K562 (cell line): Measurements from ENCODE around the gene PRRG1. TPM values are rescaled to one million over a fixed set of nuclear protein-coding genes. Genes with fewer than 3 reads are reported as not detected.

Source experiments
- ATAC-seq: fragments of 200-7000 bp; cut with Tn5 transposase; 3 replicates; pipeline ENCODE4 v1.9.1; 2020; ENCODE audit warnings: moderate library complexity
- BruUV-seq: library from RNA; stranded (reverse); fragments of 400-500 nt; replicated peaks from 2 replicates; lab custom pipeline; 2021; lab: Mats Ljungman, UMichigan
- CTCF ChIA-PET: fragments of 300-600 bp; formaldehyde crosslinking; extraction: SDS; loops from one replicate; lab custom pipeline; 2021; ENCODE audit warnings: low intra/inter-chr PET ratio; lab: Yijun Ruan, JAX
- POLR2A ChIA-PET: fragments of 300-600, 350-650 bp; sonication (Branson Sonifier 250); formaldehyde crosslinking; extraction: SDS; loops from one replicate; lab custom pipeline; 2021; ENCODE audit warnings: antibody characterized with exemption, inconsistent platforms; lab: Yijun Ruan, JAX
- DNase-seq, 4 experiments: peaks; one replicate each; pipeline versions ENCODE4 v3.0.0 to v3.0.0-alpha.2; 2011 to 2018; ENCODE audit warnings: low spot score in 3 of 4, mixed read lengths in 3 of 4; ENCODE audit errors: extremely low read depth in 1 of 4
- FAIRE-seq: peaks from 2 replicates; lab custom pipeline; 2011; peaks lifted over from hg19 to GRCh38; lab: Jason Lieb, UNC
- H2AFZ ChIP-seq: 2 replicates; pipeline ENCODE4 v1.6.0; 2011; ENCODE audit warnings: low read depth, low read length, control low read depth, inconsistent platforms
- H3K27ac ChIP-seq: fragments of 200-600 bp; 3 replicates; pipeline ENCODE4 v1.8.0; 2011; ENCODE audit warnings: low read depth, mild to moderate bottlenecking, control low read depth, inconsistent platforms, low read length, moderate library complexity, mixed read lengths; ENCODE audit errors: extremely low read depth
- H3K27me3 ChIP-seq, 2 experiments: fragments of 300-600 bp in 1 of 2; 2 replicates in 1 of 2; 3 replicates in 1 of 2; pipeline versions ENCODE4 v1.6.0 to v1.8.0; 2011; ENCODE audit warnings: inconsistent platforms in 2 of 2, low read length in 2 of 2, mild to moderate bottlenecking in 1 of 2, mixed read lengths in 1 of 2, moderate library complexity in 1 of 2; ENCODE audit not compliant: control insufficient read depth in 2 of 2, insufficient read depth in 2 of 2
- H3K36me3 ChIP-seq: fragments of 300-600 bp; 3 replicates; pipeline ENCODE4 v1.8.0; 2011; ENCODE audit warnings: mild to moderate bottlenecking, low read length, inconsistent platforms; ENCODE audit not compliant: control insufficient read depth, insufficient read depth
- H3K4me1 ChIP-seq, 2 experiments: fragments of 200-600 bp in 1 of 2; replicated peaks in 1 of 2; 2 replicates in 1 of 2; 3 replicates in 1 of 2; pipeline versions ENCODE4 v1.5.1 to v1.8.0; 2011; ENCODE audit warnings: inconsistent platforms in 2 of 2, low read length in 2 of 2, mild to moderate bottlenecking in 1 of 2, mixed read lengths in 1 of 2, moderate library complexity in 1 of 2; ENCODE audit not compliant: control insufficient read depth in 2 of 2, insufficient read depth in 2 of 2
- H3K4me2 ChIP-seq: 2 replicates; pipeline ENCODE4 v1.6.1; 2011; ENCODE audit warnings: low read length, control low read depth, inconsistent platforms, mixed read lengths; ENCODE audit not compliant: insufficient read depth
- H3K4me3 ChIP-seq: fragments of 200-600 bp; sonication (generic), shearing (Covaris generic); 2 replicates; pipeline ENCODE4 v1.5.1; 2016; ENCODE audit warnings: control low read depth, inconsistent platforms
- H3K79me2 ChIP-seq: fragments of 200-600 bp; 3 replicates; pipeline ENCODE4 v1.8.0; 2011; ENCODE audit warnings: low read length, inconsistent platforms; ENCODE audit not compliant: control insufficient read depth, insufficient read depth
- H3K9ac ChIP-seq, 2 experiments: 2 replicates each; pipeline versions ENCODE4 v1.6.0 to v1.6.1; 2011; ENCODE audit warnings: low read depth in 2 of 2, low read length in 2 of 2, control low read depth in 1 of 2, inconsistent platforms in 1 of 2, mild to moderate bottlenecking in 1 of 2, mixed read lengths in 1 of 2; ENCODE audit not compliant: insufficient read depth in 1 of 2
- H3K9me1 ChIP-seq: one replicate; pipeline ENCODE4 v1.6.0; 2011; ENCODE audit warnings: inconsistent platforms, mild to moderate bottlenecking, low read length, moderate library complexity; ENCODE audit not compliant: control insufficient read depth, insufficient read depth
- H3K9me3 ChIP-seq: replicated peaks from 2 replicates; pipeline ENCODE4 v1.5.1; 2011; ENCODE audit warnings: low read depth, low read length, inconsistent platforms; ENCODE audit not compliant: control insufficient read depth, insufficient read depth
- H4K20me1 ChIP-seq: replicated peaks from 2 replicates; pipeline ENCODE4 v1.6.1; 2011; ENCODE audit warnings: low read length, inconsistent platforms, mixed read lengths; ENCODE audit not compliant: control insufficient read depth, insufficient read depth
- CHD4 ChIP-seq: fragments of 200-600 bp; sonication (generic); IDR thresholded peaks from 3 replicates; pipeline ENCODE4 v1.6.1; 2012; ENCODE audit warnings: low read depth, mild to moderate bottlenecking, mixed read lengths, low read length, inconsistent platforms; ENCODE audit not compliant: insufficient read depth, insufficient replicate concordance, poor library complexity, severe bottlenecking
- CREB1 ChIP-seq, 2 experiments: sonication (generic) in 1 of 2; formaldehyde crosslinking in 1 of 2; IDR thresholded peaks; 2 replicates each; pipeline versions ENCODE4 v1.6.1 to v1.8.0; 2012 to 2022; ENCODE audit warnings: inconsistent platforms in 1 of 2, mild to moderate bottlenecking in 1 of 2, missing genetic modification reagents in 1 of 2, moderate library complexity in 1 of 2
- GTF2F1 ChIP-seq: IDR thresholded peaks from 2 replicates; pipeline ENCODE4 v1.6.1; 2011; ENCODE audit warnings: low read depth, low read length, improper control_type of control experiment
- KAT7 ChIP-seq: sonication (generic); formaldehyde crosslinking; IDR thresholded peaks from 2 replicates; pipeline ENCODE4 v1.8.0; 2022; ENCODE audit warnings: missing genetic modification reagents, mild to moderate bottlenecking, borderline replicate concordance
- RAD21 ChIP-seq, 2 experiments: fragments of 250-450 bp in 1 of 2; fragments of 450-650 bp in 1 of 2; sonication (Bioruptor Pico) in 1 of 2; formaldehyde crosslinking in 1 of 2; IDR thresholded peaks in 1 of 2; conservative IDR thresholded peaks in 1 of 2; 2 replicates each; pipeline versions ENCODE4 v1.4.0 to v1.8.0; 2020 to 2022; ENCODE audit warnings: mild to moderate bottlenecking in 2 of 2, moderate library complexity in 1 of 2
- SMC3 ChIP-seq: conservative IDR thresholded peaks from 2 replicates; pipeline ENCODE4 v1.6.1; 2011; ENCODE audit warnings: low read depth, low read length, improper control_type of control experiment; ENCODE audit not compliant: insufficient read depth
- TBL1XR1 ChIP-seq, 2 experiments: IDR thresholded peaks; 2 replicates each; pipeline ENCODE4 v1.6.1; 2012; ENCODE audit warnings: improper control_type of control experiment in 2 of 2, low read length in 2 of 2, mild to moderate bottlenecking in 1 of 2
- TRIM28 ChIP-seq: fragments of 450-650 bp; IDR thresholded peaks from 2 replicates; pipeline ENCODE4 v1.6.1; 2017
- ZNF232 ChIP-seq: sonication (generic); formaldehyde crosslinking; IDR thresholded peaks from 2 replicates; pipeline ENCODE4 v1.8.0; 2022; ENCODE audit warnings: mild to moderate bottlenecking, missing genetic modification reagents
- WGBS: fragments of 100-300 bp; shearing (Covaris generic); methylation state at CpG from one replicate; pipeline ENCODE4 v1.1.6; 2016; ENCODE audit warnings: low coverage, mixed read lengths; ENCODE audit not compliant: insufficient coverage; ENCODE audit errors: missing lambda C conversion rate; 5-methylcytosine and 5-hydroxymethylcytosine counted together
- in situ Hi-C: fragments of 300-500 bp; cut with MboI; formaldehyde crosslinking; loops from 4 replicates; pipeline ENCODE4 v1.15.0; 2018; ENCODE audit warnings: inconsistent platforms, mixed read lengths
- intact Hi-C: fragments of 100-400 bp; cut with micrococcal nuclease; formaldehyde crosslinking; loops from 2 replicates; pipeline ENCODE4 v1.14.2; 2022
- polyA plus RNA-seq, 8 experiments: library from polyadenylated mRNA; depleted of rRNA in 4 of 8; stranded (reverse) in 5 of 8; unstranded in 3 of 8; fragments of >200 nt; fragmentation: Nextera tagmentation in 2 of 8; fragmentation: Illumina TruSeq in 1 of 8; extraction: Ambion mirVana in 2 of 8; extraction: Trizol in 1 of 8; gene quantifications; 2 replicates each; pipeline versions ENCODE4 v1.2.1 to v1.2.3, GENCODE V29; 2011 to 2014; ENCODE audit warnings: inconsistent platforms in 1 of 8, missing spikeins in 1 of 8
- total RNA-seq, 7 experiments: library from RNA; depleted of rRNA in 6 of 7; stranded (reverse); fragments of >200 nt in 6 of 7; fragmentation: Illumina TruSeq in 2 of 7; extraction: Trizol in 2 of 7; gene quantifications; 2 replicates each; pipeline versions ENCODE4 v1.2.1 to v1.2.3, GENCODE V29; 2011 to 2021; ENCODE audit warnings: low replicate concordance in 1 of 7
- TF ChIP-seq, protein P1 (sequence below), 2 experiments: fragments of 150-350 bp in 1 of 2; IDR thresholded peaks; 2 replicates each; pipeline ENCODE4 v1.6.1; 2012 to 2016; ENCODE audit warnings: low read depth in 2 of 2, low read length in 2 of 2, mild to moderate bottlenecking in 1 of 2, moderate library complexity in 1 of 2
- TF ChIP-seq, protein P2 (sequence below): sonication (generic); formaldehyde crosslinking; IDR thresholded peaks from 2 replicates; pipeline ENCODE4 v1.8.1; 2023; ENCODE audit warnings: mild to moderate bottlenecking, missing genetic modification reagents

PRRG1 gene
- total and polyA plus RNA-seq, 9 of the 15 experiments (the other 6 are each of a cell fraction or from before 2014, with no cell fraction given): 1.7 to 11.8 (median 4.2) TPM

DNA sequence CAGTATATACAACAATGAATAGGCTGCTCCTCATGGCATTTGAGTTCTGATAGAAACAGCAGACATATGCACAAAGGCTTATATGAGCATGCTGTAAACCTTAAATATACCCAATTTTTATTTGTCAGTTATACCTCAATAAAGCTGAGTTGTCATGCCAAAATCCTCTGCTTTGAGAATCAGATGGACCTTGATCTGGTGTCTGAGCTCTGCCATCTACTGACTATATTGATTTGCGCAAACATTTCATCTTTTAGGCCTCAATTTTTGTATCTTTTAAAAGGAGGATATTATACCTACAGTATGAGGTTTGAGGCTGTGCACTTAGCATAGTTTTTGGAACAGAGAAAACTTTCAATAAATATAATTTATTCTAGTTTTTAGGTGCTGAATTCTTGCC is 85.2 kb downstream of the PRRG1 start:
- Histone ChIP-seq H3K4me3 (no peak overlapping the region), H3K9me3 (no peaks in the 10 kb centered on the region), H2AFZ (no peak overlapping the region), H3K27ac (no peak overlapping the region), H3K9me1 (no peaks in the 10 kb centered on the region), H3K4me1 (no peaks in the 10 kb centered on the region), H3K36me3 (no peaks in the 10 kb centered on the region), H3K4me2 (no peak overlapping the region), H3K9ac (no peak overlapping the region), H4K20me1 (no peaks in the 10 kb centered on the region), H3K79me2 (no peaks in the 10 kb centered on the region), H3K27me3 (no peaks in the 10 kb centered on the region)
- in situ Hi-C loops: no loop called here
- ChIA-PET POLR2A (no interaction called here), CTCF (no interaction called here)
- WGBS: 75% methylated on average over 1 of the region's 1 CpG
- no peak for FAIRE-seq
- no TSS peak for BruUV-seq
- intact Hi-C loops: no loop called here
- DNase-seq: no peak
- ATAC-seq: no peak
- TF ChIP-seq TBL1XR1 (IDR thresholded peaks at IDR 0.05; ENCODE audit: low read length in 2 of 2): no peak
- TF ChIP-seq RAD21 (CRISPR knock-in tag; conservative IDR thresholded peaks at IDR 0.05 in 1 of 2, IDR thresholded peaks at IDR 0.05 in 1 of 2): peak in 1 of 2 experiments; percentile 27; a peak in 2 of 4 replicates

DNA sequence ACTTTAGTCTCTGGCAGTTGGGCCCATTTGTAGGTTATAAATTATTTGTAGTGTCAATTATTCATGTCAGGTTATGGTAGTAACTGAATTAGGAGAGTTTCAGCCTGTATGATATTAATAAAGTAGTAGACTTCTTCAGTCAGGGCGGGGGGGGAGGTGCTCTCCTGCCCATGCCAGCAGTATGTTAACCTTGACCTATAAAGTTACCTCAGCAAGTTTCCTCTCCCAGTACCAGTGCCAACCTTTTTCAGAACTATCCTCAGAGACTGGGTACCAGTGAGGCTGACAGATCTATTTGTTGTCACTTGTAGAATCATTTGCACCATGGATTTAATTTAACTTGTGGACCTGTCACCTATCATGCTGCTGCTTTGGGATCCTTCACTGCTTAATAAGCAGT is 88.0 kb downstream of the PRRG1 start:
- BruUV-seq: no TSS peak
- Histone ChIP-seq H3K4me3 (no peak overlapping the region), H3K79me2 (no peaks in the 10 kb centered on the region), H3K9ac (no peak overlapping the region), H3K36me3 (no peaks in the 10 kb centered on the region), H3K27me3 (no peaks in the 10 kb centered on the region), H3K9me3 (no peaks in the 10 kb centered on the region), H3K4me2 (no peak overlapping the region), H2AFZ (no peak overlapping the region), H3K4me1 (no peaks in the 10 kb centered on the region), H3K9me1 (no peaks in the 10 kb centered on the region), H3K27ac (no peak overlapping the region)
- no peak for FAIRE-seq
- POLR2A ChIA-PET: no interaction called here
- CTCF ChIA-PET: no interaction called here
- no peak for ATAC-seq
- in situ Hi-C loops (no loop called here), intact Hi-C loops (no loop called here)
- 43% methylated on average over 1 of the region's 1 CpG for WGBS
- no peak for DNase-seq
- TF ChIP-seq GTF2F1 (no peak), TRIM28 (no peak), SMC3 (no peak), CHD4 (no peak), CREB1 (IDR thresholded peaks at IDR 0.05) (no peak), CREB1 (CRISPR knock-in tag; IDR thresholded peaks at IDR 0.05) (no peak), ZNF232 (no peak), KAT7 (CRISPR knock-in tag) (no peak)
- TF ChIP-seq, protein P1, sequence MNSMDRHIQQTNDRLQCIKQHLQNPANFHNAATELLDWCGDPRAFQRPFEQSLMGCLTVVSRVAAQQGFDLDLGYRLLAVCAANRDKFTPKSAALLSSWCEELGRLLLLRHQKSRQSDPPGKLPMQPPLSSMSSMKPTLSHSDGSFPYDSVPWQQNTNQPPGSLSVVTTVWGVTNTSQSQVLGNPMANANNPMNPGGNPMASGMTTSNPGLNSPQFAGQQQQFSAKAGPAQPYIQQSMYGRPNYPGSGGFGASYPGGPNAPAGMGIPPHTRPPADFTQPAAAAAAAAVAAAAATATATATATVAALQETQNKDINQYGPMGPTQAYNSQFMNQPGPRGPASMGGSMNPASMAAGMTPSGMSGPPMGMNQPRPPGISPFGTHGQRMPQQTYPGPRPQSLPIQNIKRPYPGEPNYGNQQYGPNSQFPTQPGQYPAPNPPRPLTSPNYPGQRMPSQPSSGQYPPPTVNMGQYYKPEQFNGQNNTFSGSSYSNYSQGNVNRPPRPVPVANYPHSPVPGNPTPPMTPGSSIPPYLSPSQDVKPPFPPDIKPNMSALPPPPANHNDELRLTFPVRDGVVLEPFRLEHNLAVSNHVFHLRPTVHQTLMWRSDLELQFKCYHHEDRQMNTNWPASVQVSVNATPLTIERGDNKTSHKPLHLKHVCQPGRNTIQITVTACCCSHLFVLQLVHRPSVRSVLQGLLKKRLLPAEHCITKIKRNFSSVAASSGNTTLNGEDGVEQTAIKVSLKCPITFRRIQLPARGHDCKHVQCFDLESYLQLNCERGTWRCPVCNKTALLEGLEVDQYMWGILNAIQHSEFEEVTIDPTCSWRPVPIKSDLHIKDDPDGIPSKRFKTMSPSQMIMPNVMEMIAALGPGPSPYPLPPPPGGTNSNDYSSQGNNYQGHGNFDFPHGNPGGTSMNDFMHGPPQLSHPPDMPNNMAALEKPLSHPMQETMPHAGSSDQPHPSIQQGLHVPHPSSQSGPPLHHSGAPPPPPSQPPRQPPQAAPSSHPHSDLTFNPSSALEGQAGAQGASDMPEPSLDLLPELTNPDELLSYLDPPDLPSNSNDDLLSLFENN (IDR thresholded peaks at IDR 0.05; ENCODE audit: low read depth in 2 of 2, low read length in 2 of 2): no peak
- TF ChIP-seq, protein P2, sequence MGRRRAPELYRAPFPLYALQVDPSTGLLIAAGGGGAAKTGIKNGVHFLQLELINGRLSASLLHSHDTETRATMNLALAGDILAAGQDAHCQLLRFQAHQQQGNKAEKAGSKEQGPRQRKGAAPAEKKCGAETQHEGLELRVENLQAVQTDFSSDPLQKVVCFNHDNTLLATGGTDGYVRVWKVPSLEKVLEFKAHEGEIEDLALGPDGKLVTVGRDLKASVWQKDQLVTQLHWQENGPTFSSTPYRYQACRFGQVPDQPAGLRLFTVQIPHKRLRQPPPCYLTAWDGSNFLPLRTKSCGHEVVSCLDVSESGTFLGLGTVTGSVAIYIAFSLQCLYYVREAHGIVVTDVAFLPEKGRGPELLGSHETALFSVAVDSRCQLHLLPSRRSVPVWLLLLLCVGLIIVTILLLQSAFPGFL (CRISPR knock-in tag): no peak
- TF ChIP-seq, all 486 proteins: peak for 0
- no peaks in the 10 kb centered on the region for H4K20me1 ChIP-seq
